ENCODE data around the gene P2RX3. TPM values are rescaled to one million over a fixed set of nuclear protein-coding genes. Genes with fewer than 3 reads are reported as not detected.

P2RX3 gene
- total and polyA plus RNA-seq, 2 of the 8 experiments (the other 6 are each of a cell fraction or from before 2014, with no cell fraction given) = 0.45 to 0.47 TPM

DNA sequence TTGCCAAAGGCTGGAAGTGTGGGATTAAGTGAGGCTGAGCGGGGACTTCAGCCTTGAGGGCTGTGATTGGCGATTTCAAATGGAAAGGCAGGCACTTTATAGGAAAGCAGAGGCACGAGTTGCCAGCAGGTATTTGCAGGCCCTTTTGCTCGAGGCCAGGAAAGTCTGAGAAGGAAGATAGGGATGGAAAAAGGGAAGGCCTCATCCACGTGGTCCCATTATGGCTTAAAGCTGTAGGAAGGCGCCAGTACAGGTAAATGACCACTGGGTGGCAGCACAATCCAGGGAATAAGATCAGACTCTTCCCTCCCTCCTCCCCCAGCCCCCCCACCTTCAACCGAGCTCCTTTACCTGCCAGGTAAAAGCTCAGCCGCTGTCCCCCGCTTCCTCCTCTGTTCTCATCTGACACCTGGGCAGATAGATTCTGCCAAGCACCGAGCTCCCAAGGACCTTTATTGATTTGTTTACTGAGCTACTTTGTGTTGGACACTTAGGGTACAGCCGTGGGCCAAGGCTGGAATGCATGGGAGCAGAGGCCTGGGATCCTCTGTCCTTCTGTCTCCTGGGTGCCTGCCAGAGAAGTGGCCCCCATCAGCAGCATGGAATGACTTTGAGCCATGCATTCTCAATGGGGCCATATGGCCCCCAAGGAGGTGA, 7.5 kb downstream of the P2RX3 start:
- Histone ChIP-seq H3K27ac (ENCODE audit: low read depth, low read length) (no peak overlapping the region), H3K4ac (replicated peaks; ENCODE audit: insufficient read length, low read depth, low read length) (no peak overlapping the region), H3K23ac (ENCODE audit: insufficient read length) (no peak overlapping the region), H2AK5ac (ENCODE audit: low read depth, low read length) (no peak overlapping the region), H4K20me1 (replicated peaks in 1 of 2; ENCODE audit: control insufficient read depth in 1 of 2, insufficient read depth in 2 of 2, low read length in 2 of 2) (no peaks in the 10 kb centered on the region), H2BK5ac (ENCODE audit: low read depth, low read length) (no peak overlapping the region), H3K4me2 (ENCODE audit: insufficient read depth in 1 of 2, low read depth in 2 of 2, low read length in 2 of 2) (peak overlapping the region in 1 of 2 experiments; percentile 45; a peak in 3 of 4 replicates), H3K23me2 (ENCODE audit: low read depth, low read length) (peaks cover 3% of the 10 kb centered on the region), H4K5ac (ENCODE audit: insufficient read length, low read depth, low read length) (no peak overlapping the region), H3K9me3 (ENCODE audit: insufficient read depth in 2 of 2, low read depth in 1 of 2, low read length in 1 of 2) (no peaks in the 10 kb centered on the region), H2BK15ac (ENCODE audit: low read length) (no peak overlapping the region), H4K8ac (ENCODE audit: extremely low read depth, insufficient read depth, low read length) (peak overlapping the region; percentile 29; the same call in 1 of the 2 replicates), H3K4me1 (replicated peaks in 1 of 4; ENCODE audit: control insufficient read depth in 3 of 4, insufficient read depth in 4 of 4, low read length in 3 of 4) (peaks cover 5 to 15% (median 8%) of the 10 kb centered on the region in 4 experiments; a peak in 6 of 7 replicates), H3K14ac (ENCODE audit: insufficient read length) (no peak overlapping the region), H3K79me2 (ENCODE audit: control insufficient read depth in 1 of 2, insufficient read depth in 2 of 2, low read length in 2 of 2) (no peaks in the 10 kb centered on the region), H3K56ac (replicated peaks; ENCODE audit: insufficient read length, low read depth, low read length) (no peak overlapping the region), H2BK12ac (ENCODE audit: low read depth, low read length) (peak overlapping the region; percentile 68), H3K9ac (replicated peaks in 1 of 4; ENCODE audit: extremely low read depth in 1 of 4, low read depth in 3 of 4, low read length in 3 of 4) (0 out of 7 replicates have a peak overlapping the region, but pooled peaks of 1 of the 4 experiments have one; percentile 4), H4K91ac (replicated peaks; ENCODE audit: insufficient read length, low read length) (peak overlapping the region; percentile 82), H3K4me3 (ENCODE audit: extremely low read depth in 1 of 4, insufficient read depth in 2 of 4, low read depth in 3 of 4, low read length in 4 of 4) (no peak overlapping the region), H3K79me1 (ENCODE audit: low read depth, low read length) (no peaks in the 10 kb centered on the region), H2AFZ (ENCODE audit: low read length) (peak overlapping the region; percentile 88), H2BK20ac (ENCODE audit: low read length) (0 out of 2 replicates have a peak overlapping the region, but pooled peaks have one; percentile 87), H2BK120ac (replicated peaks; ENCODE audit: low read depth, low read length) (peak overlapping the region; percentile 8), H3K27me3 (replicated peaks in 1 of 4; ENCODE audit: control insufficient read depth in 3 of 4, extremely low read depth in 1 of 4, insufficient read depth in 3 of 4, low read length in 3 of 4) (peaks cover 0 to 6% (median 4%) of the 10 kb centered on the region in 4 experiments; a peak in 4 of 7 replicates), H3K36me3 (ENCODE audit: control insufficient read depth in 2 of 4, insufficient read depth in 4 of 4, low read length in 3 of 4) (no peaks in the 10 kb centered on the region), H3K18ac (ENCODE audit: extremely low read depth, low read length) (no peak overlapping the region)
- FAIRE-seq = peak; percentile 98
- ChIA-PET CTCF (ENCODE audit: partially characterized antibody) (interaction anchor here (0.6 to 6.3 kb wide), 27 partner anchors 11 to 670 kb away, joined by 3 to 49 read pairs (median 4); partner anchors contain the start of gene RTN4RL2), POLR2A (ENCODE audit: partially characterized antibody) (interaction anchor here (0.6 to 45.7 kb wide), 10 partner anchors 10 to 308 kb away, joined by 3 to 1279 read pairs (median 4); partner anchors contain the start of genes RTN4RL2, SSRP1, TNKS1BP1 and YPEL4)
- peak in 1 of 2 experiments; percentile 85 for DNase-seq (ENCODE audit: low read depth in 1 of 2, low spot score in 2 of 2)
- 21% methylated on average over 11 of the region's 11 CpGs; no CpG with 5 or more reads in 1 of the 2 experiments for WGBS, 2 experiments (ENCODE audit: extremely low coverage in 1 of 2, insufficient coverage in 1 of 2, insufficient read length in 1 of 2, insufficient replicate concordance in 2 of 2, low coverage in 1 of 2, low lambda C conversion rate in 2 of 2, missing lambda C conversion rate in 1 of 2)
- no peak for TF ChIP-seq CTBP2 (IDR thresholded peaks at IDR 0.05; ENCODE audit: borderline replicate concordance, insufficient read depth, insufficient read length, low read length)
- no peak for TF ChIP-seq CHD1 (IDR thresholded peaks at IDR 0.05; ENCODE audit: low read depth, low read length)
- TF ChIP-seq RAD21 (IDR thresholded peaks at IDR 0.05 in 1 of 2, conservative IDR thresholded peaks at IDR 0.05 in 1 of 2; ENCODE audit: low read depth in 2 of 2, low read length in 2 of 2) = peak; percentile 84 to 89
- TF ChIP-seq YY1 (IDR thresholded peaks at IDR 0.05; ENCODE audit: low read depth, low read length) = no peak
- TF ChIP-seq, protein P1, sequence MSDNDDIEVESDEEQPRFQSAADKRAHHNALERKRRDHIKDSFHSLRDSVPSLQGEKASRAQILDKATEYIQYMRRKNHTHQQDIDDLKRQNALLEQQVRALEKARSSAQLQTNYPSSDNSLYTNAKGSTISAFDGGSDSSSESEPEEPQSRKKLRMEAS (IDR thresholded peaks at IDR 0.05) = peak; percentile 92
- TF ChIP-seq SP4 (IDR thresholded peaks at IDR 0.05; ENCODE audit: low read length) = no peak
- TF ChIP-seq, protein P2, sequence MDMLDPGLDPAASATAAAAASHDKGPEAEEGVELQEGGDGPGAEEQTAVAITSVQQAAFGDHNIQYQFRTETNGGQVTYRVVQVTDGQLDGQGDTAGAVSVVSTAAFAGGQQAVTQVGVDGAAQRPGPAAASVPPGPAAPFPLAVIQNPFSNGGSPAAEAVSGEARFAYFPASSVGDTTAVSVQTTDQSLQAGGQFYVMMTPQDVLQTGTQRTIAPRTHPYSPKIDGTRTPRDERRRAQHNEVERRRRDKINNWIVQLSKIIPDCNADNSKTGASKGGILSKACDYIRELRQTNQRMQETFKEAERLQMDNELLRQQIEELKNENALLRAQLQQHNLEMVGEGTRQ (IDR thresholded peaks at IDR 0.05; ENCODE audit: low read length) = peak; percentile 26; the same call in 1 of the 2 replicates
- 0 out of 4 replicates have a peak, but pooled peaks of 1 of the 2 experiments have one; percentile 59 for TF ChIP-seq SIN3A (conservative IDR thresholded peaks at IDR 0.05 in 1 of 2, IDR thresholded peaks at IDR 0.05 in 1 of 2; ENCODE audit: low read depth in 1 of 2, low read length in 2 of 2)
- TF ChIP-seq TEAD4 (IDR thresholded peaks at IDR 0.05; ENCODE audit: low read depth, low read length) = no peak
- no peak for TF ChIP-seq SIRT6 (IDR thresholded peaks at IDR 0.05; ENCODE audit: low read length)

Data from H1 (cell line).